Testis (tissue), 2 donors: ENCODE data around the gene FUT8.

Source experiments
- POLR2A ChIP-seq: fragments of 450-650 bp; IDR thresholded peaks from one replicate; pipeline ENCODE4 v1.6.1; 2017; ENCODE audit warnings: antibody characterized with exemption, mild to moderate bottlenecking, moderate library complexity
- TF ChIP-seq, protein P1 (sequence below), 3 experiments: fragments of 450-650 bp in 2 of 3; fragments of 200-600 bp in 1 of 3; sonication (generic) in 1 of 3; IDR thresholded peaks; one replicate each; pipeline ENCODE4 v1.5.1; 2016 to 2019; ENCODE audit warnings: antibody characterized with exemption in 3 of 3, mild to moderate bottlenecking in 2 of 3, moderate library complexity in 1 of 3

DNA sequence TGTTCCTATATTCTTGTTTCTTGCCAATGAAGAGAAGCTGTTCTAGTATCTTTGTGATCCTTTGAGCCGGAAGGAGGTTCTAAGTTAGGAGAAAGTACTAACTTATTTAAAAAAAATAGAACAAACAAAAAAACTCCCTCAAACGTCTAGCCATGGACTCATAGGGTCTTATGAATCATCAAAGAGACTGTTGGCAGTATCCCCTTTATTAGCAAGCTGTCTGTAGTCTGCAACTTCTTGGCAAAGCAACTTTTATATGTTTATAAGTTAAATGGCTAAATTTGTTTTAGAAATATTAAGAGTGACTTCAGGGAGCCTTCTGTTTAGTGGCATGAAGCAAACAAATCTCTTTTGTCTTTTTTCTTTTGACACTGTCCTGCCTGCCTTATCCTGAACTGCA is 291.9 kb downstream of the FUT8 start:
- TF ChIP-seq, protein P1, sequence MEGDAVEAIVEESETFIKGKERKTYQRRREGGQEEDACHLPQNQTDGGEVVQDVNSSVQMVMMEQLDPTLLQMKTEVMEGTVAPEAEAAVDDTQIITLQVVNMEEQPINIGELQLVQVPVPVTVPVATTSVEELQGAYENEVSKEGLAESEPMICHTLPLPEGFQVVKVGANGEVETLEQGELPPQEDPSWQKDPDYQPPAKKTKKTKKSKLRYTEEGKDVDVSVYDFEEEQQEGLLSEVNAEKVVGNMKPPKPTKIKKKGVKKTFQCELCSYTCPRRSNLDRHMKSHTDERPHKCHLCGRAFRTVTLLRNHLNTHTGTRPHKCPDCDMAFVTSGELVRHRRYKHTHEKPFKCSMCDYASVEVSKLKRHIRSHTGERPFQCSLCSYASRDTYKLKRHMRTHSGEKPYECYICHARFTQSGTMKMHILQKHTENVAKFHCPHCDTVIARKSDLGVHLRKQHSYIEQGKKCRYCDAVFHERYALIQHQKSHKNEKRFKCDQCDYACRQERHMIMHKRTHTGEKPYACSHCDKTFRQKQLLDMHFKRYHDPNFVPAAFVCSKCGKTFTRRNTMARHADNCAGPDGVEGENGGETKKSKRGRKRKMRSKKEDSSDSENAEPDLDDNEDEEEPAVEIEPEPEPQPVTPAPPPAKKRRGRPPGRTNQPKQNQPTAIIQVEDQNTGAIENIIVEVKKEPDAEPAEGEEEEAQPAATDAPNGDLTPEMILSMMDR (IDR thresholded peaks at IDR 0.05): no peak
- no peak for TF ChIP-seq POLR2A
